GM19099 (cell line): ENCODE measurements around the gene PHOSPHO1.

Experiments
- POLR2A ChIP-seq: IDR thresholded peaks from 3 replicates; pipeline ENCODE4 v1.6.1; 2011; ENCODE audit warnings: low read depth; ENCODE audit not compliant: insufficient read length; ENCODE audit errors: extremely low read depth

PHOSPHO1 gene

GRCh38 chr17:49214676-49215360 lies 15.8 kb downstream of the PHOSPHO1 start:
- TF ChIP-seq POLR2A, result no peak

- peak; percentile 30 for TF ChIP-seq POLR2A
Observed at GRCh38 chr17:49213847-49214246, 16.7 kb downstream of the PHOSPHO1 start.

DNA sequence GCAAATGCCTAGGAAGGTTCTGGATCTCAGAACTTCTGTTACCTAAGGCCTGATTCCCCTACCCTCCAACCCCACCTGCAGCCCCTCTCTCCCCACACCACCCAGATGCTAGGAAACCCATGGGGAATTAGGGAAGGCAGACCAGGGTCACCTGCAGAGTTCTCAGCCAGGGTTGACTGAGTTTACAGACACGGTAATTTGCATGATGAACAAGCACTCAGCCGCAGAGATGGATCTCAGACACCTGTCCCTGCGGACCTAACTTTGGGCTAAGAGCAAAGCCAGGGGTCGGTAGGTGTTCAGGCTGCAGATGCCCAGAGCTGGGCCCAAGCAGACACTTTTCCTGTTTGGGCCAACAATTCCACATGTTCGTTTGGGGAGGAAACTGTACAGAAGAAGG lies 17.2 kb downstream of the PHOSPHO1 start:
- TF ChIP-seq POLR2A, result peak; percentile 37

- peak; percentile 97 for TF ChIP-seq POLR2A
Observed at GRCh38 chr17:49210158-49211029, 20.2 kb downstream of the PHOSPHO1 start, which contains the start of the genes ABI3 and GNGT2. Gene ABI3 (plus strand): TSS chr17:49210707. CDS start chr17:49210725, 18 bp downstream. Gene GNGT2 (minus strand): TSS chr17:49210574. CDS start chr17:49207422, 3,152 bp downstream.

DNA sequence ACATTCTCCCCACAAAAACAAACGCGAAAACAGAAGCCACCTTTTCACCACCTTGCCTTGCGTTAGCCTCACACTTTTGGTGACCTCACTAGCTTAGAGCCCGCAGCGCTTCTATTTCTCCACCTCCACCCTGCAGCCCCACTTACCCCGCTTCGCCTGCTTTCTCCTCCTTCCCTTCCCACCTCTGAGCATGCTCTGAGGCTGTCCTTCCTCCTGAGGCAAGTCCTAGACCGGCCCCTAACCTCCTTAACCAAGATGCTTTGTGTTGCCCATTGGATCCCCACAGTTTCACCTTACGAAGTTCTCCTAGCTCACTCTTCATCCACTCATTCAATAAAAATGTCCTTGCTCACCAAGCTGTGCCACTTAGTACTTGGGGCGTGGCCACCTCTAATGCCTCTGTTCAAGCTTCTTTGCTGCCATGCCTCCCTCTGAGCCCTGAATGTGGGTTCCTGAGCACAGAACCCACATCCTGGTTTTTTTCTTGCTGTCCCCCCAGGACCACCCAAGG lies 21.5 kb downstream of the PHOSPHO1 start:
- TF ChIP-seq POLR2A, result no peak

DNA sequence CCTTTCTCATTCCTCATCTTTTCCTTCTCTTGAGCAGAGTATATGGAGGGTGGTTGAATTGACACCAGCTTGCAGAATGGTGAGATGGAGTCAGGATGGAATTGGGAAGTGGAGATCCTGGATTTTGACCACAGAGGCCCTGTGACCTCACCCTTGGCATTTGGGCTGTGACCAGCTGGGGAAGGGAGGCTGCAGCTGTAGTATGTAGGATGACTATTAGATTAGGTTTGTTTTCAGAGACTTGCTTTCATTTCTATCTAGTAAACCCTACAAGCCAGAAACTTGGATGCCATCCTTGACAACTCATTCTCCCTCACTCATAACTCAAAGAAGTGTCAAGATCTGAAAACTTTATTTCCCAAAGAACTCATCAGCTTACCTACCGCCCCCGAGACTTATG lies 26.1 kb downstream of the PHOSPHO1 start:
- TF ChIP-seq POLR2A, result no peak

- no peak for TF ChIP-seq POLR2A
Observed at GRCh38 chr17:49203796-49204195, 26.8 kb downstream of the PHOSPHO1 start.

GRCh38 chr17:49201481-49201927 lies 29.1 kb downstream of the PHOSPHO1 start:
- TF ChIP-seq POLR2A, result no peak

GRCh38 chr17:49200423-49201083 lies 30.0 kb downstream of the PHOSPHO1 start:
- no peak for TF ChIP-seq POLR2A

- no peak for TF ChIP-seq POLR2A
Observed at GRCh38 chr17:49198211-49198610, 32.4 kb downstream of the PHOSPHO1 start.

DNA sequence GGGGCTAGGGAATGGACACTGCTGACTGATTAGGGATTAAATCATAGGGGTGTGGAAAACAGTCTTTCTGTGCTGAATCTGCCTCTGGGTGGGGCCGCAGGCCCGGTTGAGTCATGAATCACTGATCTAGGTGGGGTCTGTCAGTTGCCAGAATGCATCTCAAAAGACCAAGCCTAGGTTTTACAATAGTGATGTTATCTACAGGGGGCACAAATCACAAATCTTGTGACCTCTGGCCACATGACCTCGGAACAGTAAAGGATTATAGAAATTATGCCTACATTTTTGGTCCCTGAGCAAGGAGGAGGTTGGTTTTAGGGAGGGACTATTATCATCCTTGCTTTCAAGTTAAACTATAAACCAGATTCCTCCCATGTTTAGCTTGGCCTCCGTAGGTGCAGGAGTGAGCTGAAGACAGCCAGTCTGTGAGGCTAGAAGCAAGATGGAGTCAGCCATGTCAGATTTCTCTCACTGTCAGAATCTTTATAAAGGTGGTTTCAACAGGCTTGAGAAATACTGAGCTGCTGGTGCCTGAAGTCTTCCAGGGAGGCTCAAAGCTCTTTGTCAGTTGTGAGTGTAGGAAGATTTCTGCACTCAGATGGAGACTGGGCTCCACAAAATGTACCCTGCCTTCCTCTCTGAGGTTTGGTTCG lies 33.1 kb downstream of the PHOSPHO1 start:
- no peak for TF ChIP-seq POLR2A

GRCh38 chr17:49196520-49196919 lies 34.1 kb downstream of the PHOSPHO1 start:
- TF ChIP-seq POLR2A, result no peak

DNA sequence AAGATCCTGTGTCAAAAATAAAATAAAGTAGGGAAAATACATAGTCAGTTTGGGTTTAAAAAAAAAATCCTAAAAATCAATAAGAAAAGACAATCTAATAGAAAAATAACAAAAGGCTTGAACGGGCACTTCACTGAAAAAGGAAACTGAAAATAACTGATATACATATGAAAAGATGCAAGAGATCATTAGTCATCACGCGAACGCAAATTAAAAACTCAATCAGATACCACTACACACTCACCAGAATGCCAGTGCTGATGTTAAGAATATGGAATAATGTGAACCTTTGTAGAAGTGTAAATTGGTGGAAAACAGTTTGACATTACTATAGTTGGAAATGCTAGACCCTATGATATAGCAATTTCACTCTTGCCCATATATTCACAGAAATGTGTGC lies 34.8 kb downstream of the PHOSPHO1 start:
- TF ChIP-seq POLR2A, result no peak

DNA sequence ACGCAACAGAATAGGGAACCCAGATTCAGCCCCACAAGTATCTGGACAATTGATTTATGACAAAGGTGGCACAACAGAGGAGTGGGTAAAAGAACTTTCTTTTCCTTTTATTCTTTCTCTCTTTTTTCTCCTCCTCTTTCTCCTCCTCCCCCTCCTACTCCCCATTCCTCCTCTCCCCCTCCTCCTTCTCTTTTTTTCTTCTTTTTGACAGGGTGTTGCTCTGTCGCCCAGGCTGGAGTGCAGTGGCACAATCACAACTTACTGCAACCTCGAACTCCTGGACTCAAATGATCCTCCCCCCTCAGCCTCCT lies 36.3 kb downstream of the PHOSPHO1 start:
- no peak for TF ChIP-seq POLR2A

DNA sequence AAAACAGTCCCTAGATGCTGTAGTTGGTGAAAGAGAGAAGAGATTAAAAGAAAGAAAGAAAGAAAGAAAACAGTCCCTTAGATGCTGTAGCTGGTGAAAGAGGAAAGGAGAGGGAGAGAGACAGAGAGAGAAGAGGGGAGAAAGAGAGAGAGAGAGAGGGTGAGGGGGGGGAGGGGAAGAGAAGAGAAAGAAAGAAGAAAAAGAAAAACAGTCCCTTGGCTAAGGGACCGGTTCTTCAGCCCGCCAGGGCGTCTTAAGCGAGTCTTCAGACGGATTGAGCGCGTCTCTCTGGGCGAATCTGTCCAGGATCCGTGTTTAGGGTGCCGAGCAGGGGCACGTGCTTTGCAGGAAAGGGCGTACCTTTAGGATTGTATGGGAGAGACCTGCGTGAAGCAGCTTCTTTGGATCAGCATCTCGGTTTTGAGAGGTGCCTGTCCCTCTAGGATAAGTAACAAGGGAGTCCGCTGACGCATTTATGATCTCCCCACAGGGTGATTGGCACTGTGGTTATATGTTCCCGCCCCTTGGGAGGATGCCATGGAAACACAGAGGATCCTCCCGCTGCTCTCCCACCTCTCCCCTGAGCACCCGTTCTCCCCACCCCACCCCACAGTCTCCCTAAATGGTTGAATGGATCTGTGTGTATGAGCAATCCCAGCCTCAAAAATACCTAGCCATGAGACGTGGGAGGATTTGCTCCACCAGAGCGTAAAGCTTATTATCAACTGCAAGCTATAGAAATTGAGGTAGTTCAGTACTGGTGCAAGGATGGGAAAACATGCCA lies 36.9 kb downstream of the PHOSPHO1 start:
- peak; percentile 46 for TF ChIP-seq POLR2A
